GM12865 (cell line): ENCODE measurements around the gene ATXN7L1.

Experiments
- DNase-seq: peaks from one replicate; pipeline ENCODE4 v3.0.0; 2010; ENCODE audit warnings: low read depth
- H3K4me3 ChIP-seq: 2 replicates; pipeline ENCODE4 v1.5.1; 2011; ENCODE audit warnings: mild to moderate bottlenecking, low read depth, low read length, control low read depth
- TF ChIP-seq, protein P1 (sequence below): IDR thresholded peaks from 2 replicates; pipeline ENCODE4 v1.5.1; 2011; ENCODE audit warnings: low read length, control low read depth, low read depth, inconsistent platforms; ENCODE audit not compliant: insufficient read depth; ENCODE audit errors: missing control alignments

Gene ATXN7L1

GRCh38 chr7:105773030-105773460 lies 103.4 kb downstream of the ATXN7L1 start:
- no peak overlapping the region for H3K4me3 ChIP-seq
- TF ChIP-seq, protein P1, sequence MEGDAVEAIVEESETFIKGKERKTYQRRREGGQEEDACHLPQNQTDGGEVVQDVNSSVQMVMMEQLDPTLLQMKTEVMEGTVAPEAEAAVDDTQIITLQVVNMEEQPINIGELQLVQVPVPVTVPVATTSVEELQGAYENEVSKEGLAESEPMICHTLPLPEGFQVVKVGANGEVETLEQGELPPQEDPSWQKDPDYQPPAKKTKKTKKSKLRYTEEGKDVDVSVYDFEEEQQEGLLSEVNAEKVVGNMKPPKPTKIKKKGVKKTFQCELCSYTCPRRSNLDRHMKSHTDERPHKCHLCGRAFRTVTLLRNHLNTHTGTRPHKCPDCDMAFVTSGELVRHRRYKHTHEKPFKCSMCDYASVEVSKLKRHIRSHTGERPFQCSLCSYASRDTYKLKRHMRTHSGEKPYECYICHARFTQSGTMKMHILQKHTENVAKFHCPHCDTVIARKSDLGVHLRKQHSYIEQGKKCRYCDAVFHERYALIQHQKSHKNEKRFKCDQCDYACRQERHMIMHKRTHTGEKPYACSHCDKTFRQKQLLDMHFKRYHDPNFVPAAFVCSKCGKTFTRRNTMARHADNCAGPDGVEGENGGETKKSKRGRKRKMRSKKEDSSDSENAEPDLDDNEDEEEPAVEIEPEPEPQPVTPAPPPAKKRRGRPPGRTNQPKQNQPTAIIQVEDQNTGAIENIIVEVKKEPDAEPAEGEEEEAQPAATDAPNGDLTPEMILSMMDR = no peak
- DNase-seq = peak; percentile 21

GRCh38 chr7:105769901-105770628 lies 106.3 kb downstream of the ATXN7L1 start:
- TF ChIP-seq, protein P1 = no peak
- H3K4me3 ChIP-seq = no peak overlapping the region
- DNase-seq = peak; percentile 40

- H3K4me3 ChIP-seq = no peak overlapping the region
- DNase-seq = peak; percentile 26
- TF ChIP-seq, protein P1 = no peak
These were observed 107.4 kb downstream of the ATXN7L1 start for GRCh38 chr7:105768898-105769507.

DNA sequence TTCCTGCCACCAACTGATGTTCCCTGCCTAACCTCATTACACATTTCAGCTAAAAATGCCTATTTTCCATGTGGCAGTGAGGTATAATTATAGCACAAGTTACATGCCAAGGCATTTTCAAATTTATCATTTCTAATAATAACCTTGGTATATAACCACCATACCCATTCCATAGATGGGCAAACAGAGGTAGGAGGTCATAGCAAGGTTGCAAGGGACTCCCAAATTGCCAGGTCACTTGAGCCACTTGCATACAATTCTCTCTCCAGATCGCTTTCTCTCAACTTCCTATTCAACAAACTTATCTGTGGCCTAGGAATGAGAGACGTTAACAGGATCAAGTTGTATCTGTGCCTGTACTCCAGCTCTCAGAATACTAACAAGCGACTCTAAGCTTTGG lies 108.3 kb downstream of the ATXN7L1 start:
- TF ChIP-seq, protein P1 = no peak
- no peak overlapping the region for H3K4me3 ChIP-seq
- DNase-seq = no peak

DNA sequence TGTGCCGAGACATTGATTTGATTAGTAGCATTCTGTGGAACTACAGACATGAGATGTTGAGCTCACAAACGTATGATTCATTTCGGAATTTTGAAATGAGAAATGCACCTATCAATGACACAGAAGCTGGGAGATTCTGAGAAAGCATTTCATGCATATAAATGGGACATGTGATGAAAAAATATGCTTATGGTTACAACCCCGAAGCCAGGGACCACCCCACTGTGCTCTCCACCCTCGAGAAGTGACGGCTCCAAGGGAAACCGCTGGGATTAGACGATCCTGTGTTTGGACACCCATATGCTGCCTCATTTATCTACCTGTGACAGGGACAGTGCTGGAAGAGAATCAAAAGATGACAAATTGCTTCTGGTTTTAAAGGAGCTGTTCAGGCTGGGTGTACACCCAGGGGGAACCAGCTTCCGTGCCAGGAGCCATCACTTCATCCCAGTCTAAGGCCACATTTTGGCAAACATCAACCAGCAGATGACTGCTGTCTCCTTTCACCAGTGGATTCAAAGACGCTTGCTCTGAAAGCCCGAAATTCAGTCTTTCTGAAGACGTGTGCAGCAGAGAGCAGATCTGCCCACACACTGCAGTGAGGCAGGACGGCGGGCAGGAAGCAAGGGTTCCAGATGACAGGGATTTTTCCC lies 109.9 kb downstream of the ATXN7L1 start:
- peak; percentile 44 for DNase-seq
- TF ChIP-seq, protein P1 = no peak
- no peak overlapping the region for H3K4me3 ChIP-seq

GRCh38 chr7:105765846-105766245 lies 110.6 kb downstream of the ATXN7L1 start:
- no peak overlapping the region for H3K4me3 ChIP-seq
- TF ChIP-seq, protein P1 = no peak
- DNase-seq = no peak

- DNase-seq = no peak
- no peak overlapping the region for H3K4me3 ChIP-seq
- TF ChIP-seq, protein P1 = no peak
These were observed 111.9 kb downstream of the ATXN7L1 start for GRCh38 chr7:105764506-105764905.
